Measurements from ENCODE around the gene TIMP3. TPM values are rescaled to one million over a fixed set of nuclear protein-coding genes. Genes with fewer than 3 reads are reported as not detected.

The TIMP3 gene
- polyA plus RNA-seq, 1 of the 3 experiments (the other 2 are of a cell fraction): 26.1 TPM

DNA sequence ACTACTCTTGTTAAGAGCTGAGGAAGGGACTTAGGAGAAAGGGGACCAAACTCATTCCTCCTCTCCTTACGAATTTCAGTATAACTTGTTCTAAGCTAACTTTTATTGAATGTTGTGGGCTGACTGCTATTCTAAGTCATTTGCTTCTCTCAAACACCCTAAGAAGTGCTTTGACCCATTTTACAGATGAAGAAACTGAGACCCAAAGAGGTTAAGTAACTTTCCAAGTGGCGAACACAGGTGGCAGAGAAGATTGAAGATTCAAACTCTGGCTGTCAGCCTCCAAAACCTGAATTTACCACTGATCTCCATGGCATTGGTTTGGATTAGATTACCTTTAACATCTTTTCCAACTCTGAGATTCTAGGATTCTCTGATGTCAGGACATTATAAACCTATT, 52.2 kb downstream of the TIMP3 start:
- H3K4me2 ChIP-seq: no peak overlapping the region
- no peaks in the 10 kb centered on the region for H3F3A ChIP-seq (replicated peaks; ENCODE audit: insufficient read depth)
- H3K4me3 ChIP-seq (ENCODE audit: low read depth in 2 of 2, low read length in 1 of 2): no peak overlapping the region
- no peaks in the 10 kb centered on the region for H3K9me2 ChIP-seq
- no peaks in the 10 kb centered on the region for H3K79me2 ChIP-seq (ENCODE audit: insufficient read depth)
- no peak for DNase-seq
- H3K9ac ChIP-seq: no peak overlapping the region
- H3K27ac ChIP-seq (ENCODE audit: low read depth in 2 of 2, low read length in 1 of 2): no peak overlapping the region
- peaks cover 0 to 32% of the 10 kb centered on the region in 2 experiments; a peak in 2 of 4 replicates for H3K4me1 ChIP-seq (ENCODE audit: control insufficient read depth in 1 of 2, insufficient read depth in 2 of 2, low read depth in 1 of 2, low read length in 1 of 2)
- no peaks in the 10 kb centered on the region for H3K9me3 ChIP-seq
- H4K20me1 ChIP-seq (ENCODE audit: insufficient read depth): no peaks in the 10 kb centered on the region
- H3K36me3 ChIP-seq (replicated peaks in 1 of 2; ENCODE audit: control insufficient read depth in 1 of 2, insufficient read depth in 2 of 2, low read length in 1 of 2): no peaks in the 10 kb centered on the region
- ChIA-PET POLR2A (no interaction called here), CTCF (interaction anchor here (0.6 to 1.7 kb wide), 5 partner anchors 11 to 133 kb away, joined by 3 to 4 read pairs (median 3); no protein-coding TSS in a partner anchor)
- H2AFZ ChIP-seq (ENCODE audit: low read depth): no peak overlapping the region
- no peaks in the 10 kb centered on the region for H3K27me3 ChIP-seq (ENCODE audit: insufficient read depth)
- WGBS (ENCODE audit: low lambda C conversion rate): 55% methylated on average over 2 of the region's 2 CpGs
- TF ChIP-seq, protein P1, sequence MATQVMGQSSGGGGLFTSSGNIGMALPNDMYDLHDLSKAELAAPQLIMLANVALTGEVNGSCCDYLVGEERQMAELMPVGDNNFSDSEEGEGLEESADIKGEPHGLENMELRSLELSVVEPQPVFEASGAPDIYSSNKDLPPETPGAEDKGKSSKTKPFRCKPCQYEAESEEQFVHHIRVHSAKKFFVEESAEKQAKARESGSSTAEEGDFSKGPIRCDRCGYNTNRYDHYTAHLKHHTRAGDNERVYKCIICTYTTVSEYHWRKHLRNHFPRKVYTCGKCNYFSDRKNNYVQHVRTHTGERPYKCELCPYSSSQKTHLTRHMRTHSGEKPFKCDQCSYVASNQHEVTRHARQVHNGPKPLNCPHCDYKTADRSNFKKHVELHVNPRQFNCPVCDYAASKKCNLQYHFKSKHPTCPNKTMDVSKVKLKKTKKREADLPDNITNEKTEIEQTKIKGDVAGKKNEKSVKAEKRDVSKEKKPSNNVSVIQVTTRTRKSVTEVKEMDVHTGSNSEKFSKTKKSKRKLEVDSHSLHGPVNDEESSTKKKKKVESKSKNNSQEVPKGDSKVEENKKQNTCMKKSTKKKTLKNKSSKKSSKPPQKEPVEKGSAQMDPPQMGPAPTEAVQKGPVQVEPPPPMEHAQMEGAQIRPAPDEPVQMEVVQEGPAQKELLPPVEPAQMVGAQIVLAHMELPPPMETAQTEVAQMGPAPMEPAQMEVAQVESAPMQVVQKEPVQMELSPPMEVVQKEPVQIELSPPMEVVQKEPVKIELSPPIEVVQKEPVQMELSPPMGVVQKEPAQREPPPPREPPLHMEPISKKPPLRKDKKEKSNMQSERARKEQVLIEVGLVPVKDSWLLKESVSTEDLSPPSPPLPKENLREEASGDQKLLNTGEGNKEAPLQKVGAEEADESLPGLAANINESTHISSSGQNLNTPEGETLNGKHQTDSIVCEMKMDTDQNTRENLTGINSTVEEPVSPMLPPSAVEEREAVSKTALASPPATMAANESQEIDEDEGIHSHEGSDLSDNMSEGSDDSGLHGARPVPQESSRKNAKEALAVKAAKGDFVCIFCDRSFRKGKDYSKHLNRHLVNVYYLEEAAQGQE (IDR thresholded peaks at IDR 0.05; ENCODE audit: low read depth, low read length): no peak
- TF ChIP-seq RXRA (IDR thresholded peaks at IDR 0.05; ENCODE audit: borderline replicate concordance, low read depth): no peak
- TF ChIP-seq MEF2A (IDR thresholded peaks at IDR 0.05; ENCODE audit: borderline replicate concordance, low read depth): no peak
- no peak for TF ChIP-seq NFIC (IDR thresholded peaks at IDR 0.05; ENCODE audit: borderline replicate concordance)
- TF ChIP-seq, protein P2, sequence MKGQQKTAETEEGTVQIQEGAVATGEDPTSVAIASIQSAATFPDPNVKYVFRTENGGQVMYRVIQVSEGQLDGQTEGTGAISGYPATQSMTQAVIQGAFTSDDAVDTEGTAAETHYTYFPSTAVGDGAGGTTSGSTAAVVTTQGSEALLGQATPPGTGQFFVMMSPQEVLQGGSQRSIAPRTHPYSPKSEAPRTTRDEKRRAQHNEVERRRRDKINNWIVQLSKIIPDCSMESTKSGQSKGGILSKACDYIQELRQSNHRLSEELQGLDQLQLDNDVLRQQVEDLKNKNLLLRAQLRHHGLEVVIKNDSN (IDR thresholded peaks at IDR 0.05; ENCODE audit: borderline replicate concordance, low read depth): no peak
- TF ChIP-seq TCF12 (IDR thresholded peaks at IDR 0.05): no peak
- TF ChIP-seq EP300 (IDR thresholded peaks at IDR 0.05; ENCODE audit: borderline replicate concordance in 1 of 2, low read depth in 1 of 2, low read length in 1 of 2): no peak
- TF ChIP-seq, protein P3, sequence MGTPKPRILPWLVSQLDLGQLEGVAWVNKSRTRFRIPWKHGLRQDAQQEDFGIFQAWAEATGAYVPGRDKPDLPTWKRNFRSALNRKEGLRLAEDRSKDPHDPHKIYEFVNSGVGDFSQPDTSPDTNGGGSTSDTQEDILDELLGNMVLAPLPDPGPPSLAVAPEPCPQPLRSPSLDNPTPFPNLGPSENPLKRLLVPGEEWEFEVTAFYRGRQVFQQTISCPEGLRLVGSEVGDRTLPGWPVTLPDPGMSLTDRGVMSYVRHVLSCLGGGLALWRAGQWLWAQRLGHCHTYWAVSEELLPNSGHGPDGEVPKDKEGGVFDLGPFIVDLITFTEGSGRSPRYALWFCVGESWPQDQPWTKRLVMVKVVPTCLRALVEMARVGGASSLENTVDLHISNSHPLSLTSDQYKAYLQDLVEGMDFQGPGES (IDR thresholded peaks at IDR 0.05; ENCODE audit: low read depth, low read length): no peak
- TF ChIP-seq MXI1 (IDR thresholded peaks at IDR 0.05; ENCODE audit: low read depth, low read length): no peak
- TF ChIP-seq, protein P4, sequence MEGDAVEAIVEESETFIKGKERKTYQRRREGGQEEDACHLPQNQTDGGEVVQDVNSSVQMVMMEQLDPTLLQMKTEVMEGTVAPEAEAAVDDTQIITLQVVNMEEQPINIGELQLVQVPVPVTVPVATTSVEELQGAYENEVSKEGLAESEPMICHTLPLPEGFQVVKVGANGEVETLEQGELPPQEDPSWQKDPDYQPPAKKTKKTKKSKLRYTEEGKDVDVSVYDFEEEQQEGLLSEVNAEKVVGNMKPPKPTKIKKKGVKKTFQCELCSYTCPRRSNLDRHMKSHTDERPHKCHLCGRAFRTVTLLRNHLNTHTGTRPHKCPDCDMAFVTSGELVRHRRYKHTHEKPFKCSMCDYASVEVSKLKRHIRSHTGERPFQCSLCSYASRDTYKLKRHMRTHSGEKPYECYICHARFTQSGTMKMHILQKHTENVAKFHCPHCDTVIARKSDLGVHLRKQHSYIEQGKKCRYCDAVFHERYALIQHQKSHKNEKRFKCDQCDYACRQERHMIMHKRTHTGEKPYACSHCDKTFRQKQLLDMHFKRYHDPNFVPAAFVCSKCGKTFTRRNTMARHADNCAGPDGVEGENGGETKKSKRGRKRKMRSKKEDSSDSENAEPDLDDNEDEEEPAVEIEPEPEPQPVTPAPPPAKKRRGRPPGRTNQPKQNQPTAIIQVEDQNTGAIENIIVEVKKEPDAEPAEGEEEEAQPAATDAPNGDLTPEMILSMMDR (IDR thresholded peaks at IDR 0.05): no peak
- TF ChIP-seq, protein P5, sequence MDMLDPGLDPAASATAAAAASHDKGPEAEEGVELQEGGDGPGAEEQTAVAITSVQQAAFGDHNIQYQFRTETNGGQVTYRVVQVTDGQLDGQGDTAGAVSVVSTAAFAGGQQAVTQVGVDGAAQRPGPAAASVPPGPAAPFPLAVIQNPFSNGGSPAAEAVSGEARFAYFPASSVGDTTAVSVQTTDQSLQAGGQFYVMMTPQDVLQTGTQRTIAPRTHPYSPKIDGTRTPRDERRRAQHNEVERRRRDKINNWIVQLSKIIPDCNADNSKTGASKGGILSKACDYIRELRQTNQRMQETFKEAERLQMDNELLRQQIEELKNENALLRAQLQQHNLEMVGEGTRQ (IDR thresholded peaks at IDR 0.05; ENCODE audit: borderline replicate concordance, low read depth, low read length): no peak
- TF ChIP-seq, protein P6, sequence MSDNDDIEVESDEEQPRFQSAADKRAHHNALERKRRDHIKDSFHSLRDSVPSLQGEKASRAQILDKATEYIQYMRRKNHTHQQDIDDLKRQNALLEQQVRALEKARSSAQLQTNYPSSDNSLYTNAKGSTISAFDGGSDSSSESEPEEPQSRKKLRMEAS (IDR thresholded peaks at IDR 0.05; ENCODE audit: low read depth): no peak
- no peak for TF ChIP-seq YY1 (IDR thresholded peaks at IDR 0.05; ENCODE audit: low read depth)
- TF ChIP-seq ELF1 (IDR thresholded peaks at IDR 0.05): no peak
- TF ChIP-seq, protein P7, sequence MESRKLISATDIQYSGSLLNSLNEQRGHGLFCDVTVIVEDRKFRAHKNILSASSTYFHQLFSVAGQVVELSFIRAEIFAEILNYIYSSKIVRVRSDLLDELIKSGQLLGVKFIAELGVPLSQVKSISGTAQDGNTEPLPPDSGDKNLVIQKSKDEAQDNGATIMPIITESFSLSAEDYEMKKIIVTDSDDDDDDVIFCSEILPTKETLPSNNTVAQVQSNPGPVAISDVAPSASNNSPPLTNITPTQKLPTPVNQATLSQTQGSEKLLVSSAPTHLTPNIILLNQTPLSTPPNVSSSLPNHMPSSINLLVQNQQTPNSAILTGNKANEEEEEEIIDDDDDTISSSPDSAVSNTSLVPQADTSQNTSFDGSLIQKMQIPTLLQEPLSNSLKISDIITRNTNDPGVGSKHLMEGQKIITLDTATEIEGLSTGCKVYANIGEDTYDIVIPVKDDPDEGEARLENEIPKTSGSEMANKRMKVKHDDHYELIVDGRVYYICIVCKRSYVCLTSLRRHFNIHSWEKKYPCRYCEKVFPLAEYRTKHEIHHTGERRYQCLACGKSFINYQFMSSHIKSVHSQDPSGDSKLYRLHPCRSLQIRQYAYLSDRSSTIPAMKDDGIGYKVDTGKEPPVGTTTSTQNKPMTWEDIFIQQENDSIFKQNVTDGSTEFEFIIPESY (IDR thresholded peaks at IDR 0.05; ENCODE audit: borderline replicate concordance, low read depth): no peak
- TF ChIP-seq, protein P8, sequence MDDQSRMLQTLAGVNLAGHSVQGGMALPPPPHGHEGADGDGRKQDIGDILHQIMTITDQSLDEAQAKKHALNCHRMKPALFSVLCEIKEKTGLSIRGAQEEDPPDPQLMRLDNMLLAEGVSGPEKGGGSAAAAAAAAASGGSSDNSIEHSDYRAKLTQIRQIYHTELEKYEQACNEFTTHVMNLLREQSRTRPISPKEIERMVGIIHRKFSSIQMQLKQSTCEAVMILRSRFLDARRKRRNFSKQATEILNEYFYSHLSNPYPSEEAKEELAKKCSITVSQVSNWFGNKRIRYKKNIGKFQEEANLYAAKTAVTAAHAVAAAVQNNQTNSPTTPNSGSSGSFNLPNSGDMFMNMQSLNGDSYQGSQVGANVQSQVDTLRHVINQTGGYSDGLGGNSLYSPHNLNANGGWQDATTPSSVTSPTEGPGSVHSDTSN (IDR thresholded peaks at IDR 0.05): no peak
- TF ChIP-seq FOXM1 (IDR thresholded peaks at IDR 0.05; ENCODE audit: low read depth): no peak

Data from SK-N-SH (cell line).